HG02642 (cell line): ENCODE measurements around the gene PRKG1.
A peak's percentile ranks its signal among the peaks of the same experiment; 100 is the strongest.
"Not testable (repeated sequence)": the region's sequence is repeated elsewhere in the genome, so short reads cannot be mapped to it uniquely, and the experiment has no call there.

Experiments used
- ATAC-seq: cut with Tn5 transposase; IDR thresholded peaks from one replicate; pipeline ENCODE4 v1.9.1; 2021; ENCODE audit warnings: mild to moderate bottlenecking; ENCODE audit not compliant: unreplicated experiment, poor library complexity

PRKG1 gene

DNA sequence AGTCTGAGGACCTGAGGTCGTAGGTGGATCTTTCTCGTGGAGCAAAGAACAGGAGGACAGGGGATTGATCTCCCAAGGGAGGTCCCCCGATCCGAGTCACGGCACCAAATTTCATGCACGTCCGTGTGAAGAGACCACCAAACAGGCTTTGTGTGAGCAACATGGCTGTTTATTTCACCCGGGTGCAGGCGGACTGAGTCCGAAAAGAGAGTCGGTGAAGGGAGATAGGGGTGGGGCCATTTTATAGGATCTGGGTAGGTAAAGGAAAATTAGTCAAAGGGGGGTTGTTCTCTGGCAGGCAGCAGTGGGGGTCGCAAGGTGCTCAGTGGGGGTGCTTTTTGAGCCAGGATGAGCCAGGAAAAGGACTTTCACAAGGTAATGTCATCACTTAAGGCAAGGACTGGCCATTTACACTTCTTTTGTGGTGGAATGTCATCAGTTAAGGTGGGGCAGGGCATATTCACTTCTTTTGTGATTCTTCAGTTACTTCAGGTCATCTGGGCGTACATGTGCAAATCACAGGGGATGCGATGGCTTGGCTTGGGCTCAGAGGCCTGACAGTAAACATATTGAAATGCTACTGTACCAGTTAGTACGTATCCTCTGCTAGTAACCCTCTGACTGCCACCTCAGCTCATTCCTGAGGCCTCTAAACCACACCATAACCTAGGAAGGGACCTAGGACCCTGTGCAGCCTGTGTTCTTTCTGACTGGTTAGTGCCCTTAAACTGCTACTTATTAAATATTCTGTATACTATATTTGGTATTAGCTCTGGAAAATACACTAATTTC lies 964.9 kb downstream of the PRKG1 start:
- not testable (repeated sequence) for ATAC-seq

DNA sequence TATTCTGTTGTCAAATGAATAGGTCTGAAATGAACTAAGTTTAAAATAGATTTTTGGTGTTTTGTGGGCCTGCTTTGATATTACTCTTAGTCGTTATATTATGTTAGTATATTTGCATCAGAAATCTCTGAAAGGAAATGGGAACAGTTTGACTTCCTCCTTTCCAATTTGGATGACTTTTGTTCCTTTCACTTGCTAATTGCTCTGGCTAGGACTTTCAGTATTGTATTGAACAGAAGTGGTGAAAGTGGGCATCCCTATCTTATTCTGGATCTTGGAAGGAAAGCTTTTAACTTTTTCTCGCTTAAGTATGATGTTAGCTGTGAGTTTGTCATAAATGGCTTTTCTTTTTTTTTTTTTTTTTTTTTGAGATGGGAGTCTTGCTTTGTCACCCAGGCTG lies 966.2 kb downstream of the PRKG1 start:
- no peak for ATAC-seq

DNA sequence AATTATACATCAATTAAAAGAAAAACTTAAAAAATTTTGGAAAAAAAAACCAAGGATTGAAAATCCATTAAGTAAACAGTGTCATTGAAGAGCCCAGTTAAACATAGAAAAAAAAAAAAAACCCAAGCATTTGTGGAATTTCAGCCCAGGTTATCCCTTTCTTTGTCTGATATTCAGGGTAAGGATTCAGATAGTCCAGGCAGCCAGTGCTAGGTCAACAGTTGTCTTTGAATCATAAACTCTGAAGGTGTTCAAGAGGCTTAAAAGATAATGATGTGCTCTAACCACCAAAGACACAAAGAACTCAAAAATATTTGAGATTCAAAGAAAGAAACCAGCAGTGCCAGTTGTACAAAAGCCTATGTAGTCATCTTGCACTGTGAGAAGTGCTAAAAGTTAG lies 969.5 kb downstream of the PRKG1 start:
- ATAC-seq, result no peak

DNA sequence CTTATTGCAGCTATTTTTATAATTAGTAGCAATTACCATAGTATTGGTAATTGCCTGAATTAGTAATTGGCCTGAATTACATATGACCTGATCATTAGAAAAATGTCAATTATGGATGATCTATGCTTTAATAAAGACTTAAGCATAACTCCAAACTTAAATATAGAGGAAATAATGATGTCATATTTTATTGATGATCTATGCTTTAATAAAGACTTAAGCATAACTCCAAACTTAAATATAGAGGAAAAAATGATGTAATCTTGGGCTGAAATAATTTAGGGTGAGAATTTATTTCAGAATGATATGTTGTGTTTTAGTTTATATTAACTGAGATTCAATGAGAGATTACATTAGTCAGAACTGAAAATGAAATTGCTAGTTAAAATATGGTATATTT lies 973.8 kb downstream of the PRKG1 start:
- ATAC-seq, result no peak

DNA sequence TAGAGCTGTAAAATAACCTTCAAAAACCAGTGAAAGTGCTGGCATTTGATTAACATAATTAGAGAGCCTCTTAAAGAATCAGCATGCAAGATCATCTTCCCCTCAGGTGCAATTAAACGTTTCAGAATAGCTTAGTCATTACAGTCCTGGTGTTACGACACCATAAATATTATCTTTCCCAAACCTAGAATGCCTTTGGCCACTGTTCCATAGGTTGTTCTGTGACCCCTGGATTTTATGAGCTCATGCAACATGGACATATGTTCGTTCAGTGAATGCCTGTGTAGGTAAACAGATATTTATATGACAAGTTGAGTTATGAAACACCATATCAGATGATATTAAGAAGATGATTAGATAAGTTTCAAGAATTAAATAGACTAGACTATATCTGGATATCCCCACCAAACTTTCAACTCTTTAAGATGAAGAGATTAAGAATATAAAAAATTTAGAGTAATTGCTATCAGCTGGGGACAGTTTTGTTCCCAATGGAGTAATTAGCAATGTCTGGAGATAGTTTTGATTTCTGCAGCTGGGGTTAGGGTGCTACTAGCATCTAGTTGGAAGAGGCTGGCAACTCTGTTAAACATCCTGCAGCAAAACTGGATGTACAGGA lies 976.3 kb downstream of the PRKG1 start:
- ATAC-seq, result no peak

DNA sequence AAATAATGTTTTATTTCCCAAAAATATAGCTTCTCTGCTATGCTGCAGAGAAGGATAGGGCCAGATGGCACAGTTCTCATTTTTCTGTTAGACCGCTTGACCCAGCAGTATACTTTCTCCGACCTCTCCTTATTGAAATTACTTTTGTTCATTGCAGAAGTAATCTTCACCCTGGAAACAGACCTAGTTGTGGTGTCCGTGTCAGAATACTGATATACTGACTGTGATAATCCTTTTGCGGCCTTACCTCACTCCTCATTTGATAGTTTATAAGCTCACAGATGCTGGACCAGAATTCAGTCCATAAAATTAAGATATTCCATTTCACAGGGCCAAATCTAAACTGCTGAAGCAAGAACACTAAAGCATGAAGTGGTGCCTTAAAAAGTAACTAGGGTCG lies 979.2 kb downstream of the PRKG1 start:
- ATAC-seq, result no peak

DNA sequence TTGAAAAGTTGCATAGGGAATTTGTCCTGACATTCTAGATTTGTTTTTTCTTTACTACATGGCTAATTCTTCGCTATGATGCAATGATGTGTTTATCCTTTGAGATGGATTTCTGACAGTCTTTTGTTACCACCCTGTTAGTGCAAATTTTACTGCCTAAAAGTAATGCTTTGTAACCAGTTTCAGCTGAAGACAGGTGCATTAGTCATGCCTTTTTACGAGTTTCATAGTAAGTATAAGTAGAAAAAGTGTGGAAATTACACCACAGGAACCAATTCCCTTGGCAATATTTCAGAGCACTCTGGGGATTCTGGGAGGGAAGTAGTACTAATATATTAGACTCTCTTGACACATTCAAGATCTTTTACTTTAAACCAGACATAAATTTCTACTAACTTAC lies 982.0 kb downstream of the PRKG1 start:
- ATAC-seq, result no peak

DNA sequence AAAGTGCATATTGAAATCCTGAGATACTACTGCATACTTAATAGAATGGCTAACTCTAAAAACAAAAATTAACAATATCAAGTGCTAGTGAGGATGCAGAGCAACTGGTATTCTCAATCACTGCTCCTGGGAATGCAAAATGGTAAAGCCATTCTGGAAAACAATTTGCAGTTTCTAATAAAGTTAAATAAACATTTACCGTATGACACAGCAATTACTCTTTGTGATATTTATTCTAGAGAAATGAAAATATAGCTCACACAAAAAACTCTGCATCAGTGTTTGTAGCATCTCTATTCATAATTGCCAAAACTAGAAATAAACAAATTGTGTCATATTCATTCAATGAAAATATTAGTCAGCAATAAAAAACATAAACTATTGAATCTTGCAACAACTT lies 984.8 kb downstream of the PRKG1 start:
- ATAC-seq, result no peak

DNA sequence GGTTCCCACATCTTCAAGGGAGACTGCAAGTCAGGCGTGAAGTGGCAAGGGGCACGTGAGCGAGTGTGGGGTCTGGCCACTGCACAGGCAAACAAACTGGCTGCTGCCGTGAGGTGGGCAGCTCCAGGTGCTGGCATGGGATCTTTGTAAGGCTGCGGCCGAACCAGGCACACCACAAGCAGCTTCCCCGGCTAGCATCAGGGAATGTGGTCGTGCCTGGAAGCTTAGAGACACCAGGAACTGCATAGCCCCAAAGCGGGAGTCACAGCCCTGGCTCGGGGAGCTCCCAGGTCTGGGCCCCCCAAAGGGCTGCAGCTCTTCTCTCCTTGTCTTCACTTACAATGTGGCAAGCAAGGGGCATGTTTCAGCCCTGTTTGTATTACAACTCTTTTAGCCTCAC lies 988.9 kb downstream of the PRKG1 start:
- ATAC-seq, result no peak

DNA sequence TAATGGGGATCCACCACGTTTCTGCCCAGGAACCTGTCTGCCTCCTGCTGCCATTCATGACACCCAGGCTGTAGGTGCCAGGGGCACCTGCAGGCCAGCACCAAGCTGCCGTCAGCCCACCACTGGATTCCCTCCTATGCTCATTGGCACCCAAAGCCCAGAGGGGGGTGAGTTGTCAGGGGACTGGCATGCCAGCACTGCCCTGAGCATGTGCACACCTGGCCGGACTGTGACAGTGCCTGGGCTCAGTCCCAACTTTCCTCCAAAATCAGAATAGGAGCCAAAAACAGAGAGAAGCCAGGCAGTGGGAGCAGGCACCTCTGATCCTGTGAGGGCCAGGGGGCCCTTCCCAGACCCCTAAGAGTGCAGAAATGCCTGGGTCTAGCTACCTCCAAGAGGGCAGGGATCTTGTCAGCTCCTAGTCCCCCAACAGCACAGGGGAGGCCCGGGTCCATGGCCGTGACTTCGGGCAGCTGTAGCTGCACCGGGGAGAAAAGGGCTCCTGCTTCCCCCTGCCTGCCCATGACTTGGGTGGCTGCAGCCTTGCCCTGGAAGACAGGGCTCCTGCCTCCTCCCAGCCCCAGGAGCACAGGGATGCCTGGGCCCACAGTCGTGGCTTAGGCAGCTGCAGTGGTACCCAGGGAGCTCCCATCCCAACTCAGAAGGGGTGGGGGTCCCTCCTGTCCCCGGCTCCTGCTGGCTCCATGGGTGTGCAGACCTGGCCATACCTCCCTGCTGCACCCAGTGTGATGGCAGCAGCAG lies 990.0 kb downstream of the PRKG1 start:
- no peak for ATAC-seq

DNA sequence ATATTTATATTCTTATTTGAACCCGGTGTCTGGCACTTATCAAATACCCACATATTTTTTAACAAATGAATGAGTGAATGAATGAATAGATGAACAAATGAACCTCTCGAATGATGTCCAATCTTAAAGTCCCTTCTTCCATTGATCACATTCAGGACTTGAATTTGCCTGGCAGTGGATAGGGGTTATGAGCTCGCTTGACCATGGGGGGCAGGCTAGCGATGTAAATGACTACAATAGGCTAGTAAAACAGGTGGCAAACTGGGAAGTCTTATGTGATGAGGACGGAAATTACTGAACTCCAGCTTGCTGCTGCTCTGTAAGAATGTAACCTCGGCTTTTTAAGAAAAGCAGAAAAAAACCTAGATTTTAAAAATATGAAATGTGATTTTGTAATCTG lies 992.1 kb downstream of the PRKG1 start:
- no peak for ATAC-seq

DNA sequence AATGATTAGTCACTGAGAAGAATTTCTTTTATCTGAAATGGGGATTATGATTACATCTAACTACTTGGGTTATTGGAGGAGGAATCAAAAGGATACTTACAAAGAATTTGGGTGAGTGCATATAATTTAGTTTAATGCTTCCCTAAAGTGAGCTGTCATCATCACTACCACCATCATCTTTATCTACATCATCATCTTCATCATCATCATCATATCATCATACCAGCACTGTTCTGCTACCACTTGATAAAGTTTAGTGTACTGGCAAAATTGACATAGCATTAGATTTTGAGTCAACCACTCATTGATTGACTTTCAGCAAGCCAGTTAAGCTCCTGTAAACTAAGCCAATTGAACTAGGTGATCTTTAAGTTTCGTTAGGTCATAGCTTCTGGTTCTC lies 994.2 kb downstream of the PRKG1 start:
- no peak for ATAC-seq

DNA sequence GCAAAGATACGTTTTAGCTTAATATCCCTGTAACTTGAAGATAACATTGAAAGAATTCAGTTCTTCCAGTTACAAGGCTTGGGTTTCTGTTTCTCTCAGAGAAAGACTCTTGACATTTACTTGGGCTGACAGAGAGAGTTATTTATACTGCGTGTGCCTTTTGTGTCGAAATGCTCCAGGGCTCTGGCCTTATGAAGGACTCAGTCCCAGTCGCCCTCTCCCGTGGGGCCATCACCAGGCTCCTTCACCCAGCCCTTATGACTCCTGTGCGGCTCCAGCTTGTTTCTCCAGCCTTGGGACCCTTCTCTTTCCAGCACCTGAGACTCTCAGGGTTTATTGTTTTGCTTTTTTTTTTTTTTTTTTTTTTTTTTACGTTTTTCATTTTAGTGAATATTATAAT lies 997.5 kb downstream of the PRKG1 start:
- ATAC-seq, result no peak

DNA sequence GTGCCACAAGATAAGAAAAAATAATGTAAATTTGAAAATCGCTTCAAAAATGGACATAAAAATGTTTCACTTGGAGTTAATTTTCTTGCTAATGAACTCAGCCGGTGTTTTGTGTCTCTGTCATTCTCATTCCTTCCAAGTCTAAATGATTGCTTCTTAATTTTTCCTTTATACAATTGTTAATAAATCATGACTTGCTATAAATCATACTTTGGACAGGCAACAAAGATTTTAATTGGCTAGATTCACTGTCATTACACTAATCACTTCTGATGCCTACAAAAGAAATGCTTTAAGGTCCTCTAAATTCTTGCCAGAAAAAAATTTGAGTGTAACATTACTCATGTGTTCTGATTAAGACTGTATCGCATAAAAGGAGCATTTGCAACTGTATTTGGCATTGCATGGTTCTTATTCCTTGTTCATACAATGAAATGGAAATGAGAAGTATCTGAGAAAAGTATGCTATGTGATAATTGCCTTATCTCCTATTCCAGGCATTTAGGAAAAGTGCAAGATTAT lies 1000.3 kb downstream of the PRKG1 start:
- no peak for ATAC-seq

DNA sequence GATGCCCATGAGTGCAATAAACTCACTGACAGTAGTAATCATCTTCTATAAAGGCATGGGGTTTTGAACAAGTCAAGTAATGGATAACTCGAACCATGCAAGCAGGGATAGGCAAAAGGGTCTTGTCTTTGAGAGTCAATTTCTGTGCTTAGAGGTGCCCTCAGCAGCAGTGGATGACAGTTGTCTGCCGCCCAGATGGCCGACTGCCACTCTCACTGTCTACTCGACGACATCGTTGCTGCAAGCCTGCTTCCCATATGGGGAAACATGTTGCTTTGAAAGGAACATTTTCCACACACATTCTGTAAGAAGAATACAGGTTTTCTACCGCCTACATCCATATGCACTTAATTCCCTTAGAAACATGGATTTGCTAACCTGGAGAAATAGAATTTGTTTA lies 1003.5 kb downstream of the PRKG1 start:
- no peak for ATAC-seq

DNA sequence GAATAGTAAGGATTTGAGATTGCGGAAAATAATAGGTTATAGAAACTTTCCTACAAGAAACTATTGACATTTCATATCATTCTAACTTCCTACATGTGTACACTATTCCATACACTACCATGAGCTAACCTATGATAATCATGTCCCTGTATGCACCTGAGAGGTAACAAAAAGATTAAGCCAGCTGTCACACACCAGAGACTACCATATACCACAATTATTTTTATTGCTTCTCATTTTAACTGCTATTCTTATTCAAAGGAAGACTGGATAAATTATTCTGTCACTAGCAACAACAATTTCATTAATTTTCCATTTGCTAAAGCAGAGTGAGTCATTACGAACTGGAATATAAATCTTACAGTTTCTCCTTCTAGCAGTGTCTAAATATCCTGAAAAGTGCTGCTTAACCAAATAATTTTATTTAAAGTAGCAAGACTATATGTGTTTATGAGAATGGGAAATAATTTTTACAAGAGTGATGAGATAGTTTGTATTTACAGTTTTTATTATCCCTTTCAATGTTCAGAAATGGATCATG lies 1004.2 kb downstream of the PRKG1 start:
- ATAC-seq, result no peak

DNA sequence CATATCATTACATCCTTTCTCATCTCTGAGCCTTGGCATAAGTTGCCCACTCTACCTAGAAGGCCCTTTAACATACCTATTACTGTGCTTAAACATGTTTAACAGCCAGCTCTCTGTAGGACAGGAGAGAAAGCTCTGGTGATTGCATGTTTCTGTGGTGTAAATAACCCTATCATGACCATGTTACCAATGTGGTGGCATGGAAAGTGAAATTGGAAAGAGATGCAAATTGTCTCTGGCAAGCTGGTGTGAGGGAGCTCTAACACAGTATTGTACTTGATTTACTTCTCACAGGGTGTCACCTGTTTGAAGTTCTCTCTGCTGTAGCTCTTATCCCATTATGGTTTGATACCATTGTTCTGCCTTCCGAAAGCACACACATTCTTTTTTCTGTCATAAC lies 1008.0 kb downstream of the PRKG1 start:
- ATAC-seq, result peak; percentile 76

DNA sequence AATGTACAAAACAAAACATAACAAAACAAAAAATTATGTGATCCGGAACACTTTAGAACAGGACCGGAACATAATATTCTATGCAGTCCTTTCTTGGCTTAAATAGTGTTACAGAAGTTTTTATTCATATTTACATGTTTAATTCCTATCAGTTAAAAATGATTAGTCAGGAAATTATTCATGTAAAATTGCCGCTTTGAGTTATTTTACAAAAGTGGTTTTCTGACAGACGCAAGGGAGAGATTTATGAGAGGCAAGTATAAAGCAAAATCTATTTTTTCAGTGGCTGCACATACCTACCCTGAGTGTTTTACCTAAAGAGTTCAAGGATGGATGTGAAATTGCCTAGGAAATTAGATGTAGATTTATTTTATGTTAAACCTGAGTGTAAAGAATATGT lies 1009.1 kb downstream of the PRKG1 start:
- ATAC-seq, result no peak

DNA sequence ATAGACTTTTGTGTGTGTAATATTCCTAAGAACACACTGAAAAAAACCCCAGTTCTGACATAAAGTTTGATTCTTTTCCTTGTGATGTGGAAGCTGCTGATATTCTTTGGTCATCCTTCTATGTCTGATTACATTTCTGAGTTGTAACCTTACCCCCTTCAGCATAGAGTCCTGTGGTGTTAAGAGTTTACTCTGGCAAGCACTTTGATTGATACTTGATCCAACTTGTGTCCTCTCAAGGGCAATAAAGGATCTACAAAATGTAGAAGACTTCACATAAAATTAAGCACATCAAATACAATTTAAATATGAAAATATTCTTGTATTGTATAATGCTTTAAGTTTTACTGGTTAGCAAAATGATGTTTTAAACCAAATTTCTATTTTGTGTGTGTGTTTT lies 1018.1 kb downstream of the PRKG1 start:
- ATAC-seq, result no peak

DNA sequence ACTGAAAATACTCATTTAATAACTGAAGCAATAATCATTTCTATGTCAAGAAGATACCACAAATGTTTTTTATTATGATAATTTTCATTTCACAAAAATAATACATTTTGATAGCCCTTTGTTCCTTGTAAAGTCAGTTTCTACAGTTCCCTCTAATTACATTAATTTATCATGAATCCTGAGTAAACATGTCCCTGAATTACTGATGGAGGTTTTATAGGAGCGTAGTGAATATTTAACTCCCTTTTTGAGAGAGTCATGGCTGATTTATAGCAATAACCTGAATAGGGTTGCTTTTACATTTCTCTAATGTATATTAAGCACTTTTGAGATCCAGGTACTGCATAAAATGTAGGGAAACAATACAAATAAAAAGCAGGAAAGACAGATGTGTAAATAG lies 1023.8 kb downstream of the PRKG1 start:
- ATAC-seq, result no peak

DNA sequence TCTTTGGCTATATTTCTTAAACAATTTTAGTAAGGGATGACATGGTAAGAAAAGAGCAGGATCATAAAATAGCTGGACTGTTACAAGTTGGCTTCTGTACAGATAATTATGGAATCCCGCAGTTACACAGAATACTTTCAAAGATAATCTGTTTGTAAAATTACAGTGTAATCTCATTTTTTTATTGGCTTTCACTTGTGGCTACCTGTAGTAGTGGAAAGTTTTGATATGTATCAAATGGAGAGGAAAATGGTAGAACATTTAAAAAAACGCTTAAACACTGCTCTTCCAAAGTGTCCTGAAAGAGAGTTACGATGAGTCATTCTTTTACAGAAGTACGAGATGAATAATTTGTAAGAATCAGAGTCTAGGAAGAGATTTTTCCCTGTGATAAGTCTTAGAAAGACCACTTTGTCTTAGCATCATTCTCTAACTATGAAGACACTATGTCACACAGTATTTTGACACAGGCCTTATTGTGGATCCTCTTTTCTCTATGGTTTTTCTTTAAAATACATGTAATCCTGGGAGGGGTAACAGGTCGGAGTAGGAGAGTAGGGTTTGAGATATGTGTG lies 1024.8 kb downstream of the PRKG1 start:
- ATAC-seq, result no peak
